Neural crest cell (in vitro differentiated cells): Measurements from ENCODE around the gene HOXB1. TPM values are rescaled to one million over a fixed set of nuclear protein-coding genes. Genes with fewer than 3 reads are reported as not detected.

Experiments
- DNase-seq: peaks from one replicate; pipeline ENCODE4 v3.0.0; 2021; ENCODE audit warnings: low read depth, mixed read lengths, low spot score
- H3K27ac Mint-ChIP-seq: one replicate; pipeline ENCODE4 v1.8.0; 2021; ENCODE audit warnings: mild to moderate bottlenecking, mixed read lengths; ENCODE audit not compliant: unreplicated experiment
- H3K27me3 Mint-ChIP-seq: 2 replicates; pipeline ENCODE4 v1.8.0; 2021; ENCODE audit warnings: low read depth, mild to moderate bottlenecking, mixed read lengths
- H3K36me3 Mint-ChIP-seq: 2 replicates; pipeline ENCODE4 v1.8.0; 2021; ENCODE audit warnings: low read depth, mild to moderate bottlenecking, mixed read lengths
- H3K4me1 Mint-ChIP-seq: 2 replicates; pipeline ENCODE4 v1.8.0; 2021; ENCODE audit warnings: mixed read lengths
- H3K4me3 Mint-ChIP-seq: one replicate; pipeline ENCODE4 v1.8.0; 2021; ENCODE audit warnings: mild to moderate bottlenecking, mixed read lengths
- H3K9me3 Mint-ChIP-seq: 2 replicates; pipeline ENCODE4 v1.8.0; 2021; ENCODE audit warnings: mixed read lengths
- total RNA-seq: library from RNA; stranded (reverse); gene quantifications from 2 replicates; pipeline ENCODE4 v1.2.1, GENCODE V29; 2021
- TF ChIP-seq, protein P1 (sequence below): fragments of 200-600 bp; sonication (generic); conservative IDR thresholded peaks from 2 replicates; pipeline ENCODE4 v1.5.0; 2021; ENCODE audit warnings: antibody characterized with exemption, mild to moderate bottlenecking

Gene HOXB1
- total RNA-seq, 1 donor from 2014 or later, result 3.6 TPM

DNA sequence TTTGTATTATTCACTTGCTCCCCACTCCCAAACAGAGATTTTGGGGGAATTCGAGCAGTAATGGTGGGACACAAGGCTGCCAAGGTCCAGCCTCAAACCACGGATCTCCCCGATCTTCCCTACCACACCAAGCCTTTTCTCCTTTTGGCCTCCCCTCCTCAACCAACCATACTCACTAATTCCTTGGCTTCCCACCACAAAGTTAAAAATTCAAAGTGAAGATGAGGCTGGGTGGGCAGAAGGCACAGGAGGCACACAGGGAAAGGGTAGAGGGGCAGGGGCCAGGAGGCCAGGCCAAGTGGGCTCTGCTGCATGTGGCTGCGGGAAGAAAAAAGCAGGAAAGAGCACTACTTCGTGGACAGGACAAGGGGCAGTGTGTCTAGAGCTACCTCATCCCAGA is 32.1 kb upstream of the HOXB1 start:
- Mint-ChIP-seq H3K4me1 (peaks cover 31% of the 10 kb centered on the region), H3K27me3 (peaks cover 60% of the 10 kb centered on the region), H3K9me3 (no peaks in the 10 kb centered on the region), H3K4me3 (peak overlapping the region; percentile 78), H3K27ac (no peak overlapping the region), H3K36me3 (peaks cover 2% of the 10 kb centered on the region)
- DNase-seq, result no peak
- TF ChIP-seq, protein P1, sequence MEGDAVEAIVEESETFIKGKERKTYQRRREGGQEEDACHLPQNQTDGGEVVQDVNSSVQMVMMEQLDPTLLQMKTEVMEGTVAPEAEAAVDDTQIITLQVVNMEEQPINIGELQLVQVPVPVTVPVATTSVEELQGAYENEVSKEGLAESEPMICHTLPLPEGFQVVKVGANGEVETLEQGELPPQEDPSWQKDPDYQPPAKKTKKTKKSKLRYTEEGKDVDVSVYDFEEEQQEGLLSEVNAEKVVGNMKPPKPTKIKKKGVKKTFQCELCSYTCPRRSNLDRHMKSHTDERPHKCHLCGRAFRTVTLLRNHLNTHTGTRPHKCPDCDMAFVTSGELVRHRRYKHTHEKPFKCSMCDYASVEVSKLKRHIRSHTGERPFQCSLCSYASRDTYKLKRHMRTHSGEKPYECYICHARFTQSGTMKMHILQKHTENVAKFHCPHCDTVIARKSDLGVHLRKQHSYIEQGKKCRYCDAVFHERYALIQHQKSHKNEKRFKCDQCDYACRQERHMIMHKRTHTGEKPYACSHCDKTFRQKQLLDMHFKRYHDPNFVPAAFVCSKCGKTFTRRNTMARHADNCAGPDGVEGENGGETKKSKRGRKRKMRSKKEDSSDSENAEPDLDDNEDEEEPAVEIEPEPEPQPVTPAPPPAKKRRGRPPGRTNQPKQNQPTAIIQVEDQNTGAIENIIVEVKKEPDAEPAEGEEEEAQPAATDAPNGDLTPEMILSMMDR, result no peak

DNA sequence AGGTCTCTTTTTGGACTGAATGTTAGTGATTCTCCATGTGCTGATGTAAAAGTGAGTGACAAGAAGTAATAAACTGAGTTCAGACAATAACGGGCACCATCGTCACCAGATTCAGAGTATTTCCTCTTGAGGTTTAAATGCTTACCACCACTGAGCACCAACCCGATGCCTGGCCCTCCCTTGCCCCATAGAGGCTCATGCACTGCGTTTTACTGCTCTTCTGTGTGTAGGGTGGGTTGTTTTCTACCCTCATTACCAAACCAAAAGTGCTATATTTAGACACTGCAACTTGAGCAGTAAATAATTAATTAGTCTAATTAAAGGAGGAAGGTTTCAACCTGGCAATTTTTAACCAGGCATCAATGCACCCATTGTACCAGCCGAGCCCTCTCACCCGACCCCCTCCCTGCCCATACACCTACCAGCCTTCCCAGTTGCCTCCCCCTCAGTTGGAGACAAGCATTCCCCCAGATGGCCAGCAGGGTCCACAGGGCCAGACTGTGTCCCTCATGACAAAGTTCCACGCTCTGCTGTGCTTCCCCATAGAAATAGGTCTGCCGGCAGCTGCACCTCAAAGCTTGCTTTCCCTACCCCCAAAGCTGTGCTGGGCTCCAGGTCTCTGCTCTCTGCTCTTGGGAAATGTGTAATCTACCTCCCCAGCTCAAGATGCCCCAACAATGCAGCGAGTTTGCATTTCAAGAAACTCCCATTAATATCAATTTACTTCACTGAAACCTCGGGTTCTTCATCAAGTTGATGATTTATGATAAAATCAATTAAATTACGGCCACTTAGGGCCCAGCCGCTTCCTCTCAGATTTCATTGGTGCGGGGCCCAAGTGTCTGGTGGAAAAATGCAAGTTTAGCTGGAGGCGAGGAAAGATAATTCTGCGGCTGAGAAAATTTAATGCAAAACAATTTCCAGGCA is 31.3 kb upstream of the HOXB1 start:
- H3K4me3 Mint-ChIP-seq, result peak overlapping the region; percentile 78
- no peak overlapping the region for H3K27ac Mint-ChIP-seq
- DNase-seq, result no peak
- TF ChIP-seq, protein P1, result peak; percentile 47
- peaks cover 2% of the 10 kb centered on the region for H3K36me3 Mint-ChIP-seq
- H3K4me1 Mint-ChIP-seq, result peaks cover 31% of the 10 kb centered on the region
- H3K27me3 Mint-ChIP-seq, result peaks cover 68% of the 10 kb centered on the region
- H3K9me3 Mint-ChIP-seq, result no peaks in the 10 kb centered on the region

DNA sequence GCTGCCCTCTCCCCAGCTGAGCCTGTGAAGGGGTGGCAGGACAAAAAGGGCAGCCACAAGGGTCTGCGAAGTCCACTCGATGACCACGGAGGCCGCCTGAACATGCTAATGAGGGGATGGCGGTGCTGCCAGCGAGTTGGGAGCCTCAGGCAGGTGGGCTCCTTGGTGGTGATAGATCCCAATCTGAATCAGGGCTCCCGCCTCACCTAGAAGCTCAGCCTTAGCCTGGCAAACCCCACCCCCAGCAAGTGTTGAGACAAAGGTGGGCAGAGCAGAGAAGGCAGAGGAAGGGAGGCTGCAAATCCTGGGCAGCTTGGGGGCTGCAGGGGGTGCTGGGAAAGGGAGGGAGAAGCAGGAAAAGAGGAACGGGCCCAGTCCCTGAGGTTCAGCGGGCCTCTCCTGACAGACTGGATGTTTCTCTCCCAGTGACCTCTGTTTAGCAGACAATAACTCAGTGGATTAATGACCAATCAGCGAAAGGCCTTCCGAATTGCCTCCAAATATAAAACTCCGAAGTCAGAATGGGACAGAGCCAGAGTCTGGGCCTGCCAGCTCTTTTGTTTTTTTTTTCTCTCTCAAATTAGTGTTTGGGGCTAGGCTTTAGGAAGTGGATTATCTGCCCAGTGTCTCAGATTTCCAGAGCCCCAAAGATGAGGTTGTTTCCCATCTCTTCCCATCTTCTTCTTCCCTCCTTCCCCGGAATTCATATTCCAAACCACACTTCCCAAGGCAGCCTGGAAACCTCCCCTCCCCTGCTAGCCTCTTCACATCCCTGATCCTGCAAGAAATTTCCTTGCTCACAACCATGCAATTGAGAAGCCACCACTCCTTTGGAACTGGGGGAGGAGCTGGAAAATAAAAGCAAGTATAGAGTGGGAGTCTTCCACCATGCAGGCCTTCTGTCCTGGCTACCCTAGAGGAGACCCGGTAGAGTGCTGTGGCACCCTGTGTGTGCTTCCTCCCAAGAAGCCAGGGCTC is 29.3 kb upstream of the HOXB1 start:
- peak overlapping the region; percentile 18 for H3K4me3 Mint-ChIP-seq
- H3K9me3 Mint-ChIP-seq, result no peaks in the 10 kb centered on the region
- DNase-seq, result no peak
- H3K36me3 Mint-ChIP-seq, result peaks cover 2% of the 10 kb centered on the region
- peaks cover 87% of the 10 kb centered on the region for H3K27me3 Mint-ChIP-seq
- TF ChIP-seq, protein P1, result no peak
- H3K4me1 Mint-ChIP-seq, result peaks cover 42% of the 10 kb centered on the region
- H3K27ac Mint-ChIP-seq, result no peak overlapping the region

DNA sequence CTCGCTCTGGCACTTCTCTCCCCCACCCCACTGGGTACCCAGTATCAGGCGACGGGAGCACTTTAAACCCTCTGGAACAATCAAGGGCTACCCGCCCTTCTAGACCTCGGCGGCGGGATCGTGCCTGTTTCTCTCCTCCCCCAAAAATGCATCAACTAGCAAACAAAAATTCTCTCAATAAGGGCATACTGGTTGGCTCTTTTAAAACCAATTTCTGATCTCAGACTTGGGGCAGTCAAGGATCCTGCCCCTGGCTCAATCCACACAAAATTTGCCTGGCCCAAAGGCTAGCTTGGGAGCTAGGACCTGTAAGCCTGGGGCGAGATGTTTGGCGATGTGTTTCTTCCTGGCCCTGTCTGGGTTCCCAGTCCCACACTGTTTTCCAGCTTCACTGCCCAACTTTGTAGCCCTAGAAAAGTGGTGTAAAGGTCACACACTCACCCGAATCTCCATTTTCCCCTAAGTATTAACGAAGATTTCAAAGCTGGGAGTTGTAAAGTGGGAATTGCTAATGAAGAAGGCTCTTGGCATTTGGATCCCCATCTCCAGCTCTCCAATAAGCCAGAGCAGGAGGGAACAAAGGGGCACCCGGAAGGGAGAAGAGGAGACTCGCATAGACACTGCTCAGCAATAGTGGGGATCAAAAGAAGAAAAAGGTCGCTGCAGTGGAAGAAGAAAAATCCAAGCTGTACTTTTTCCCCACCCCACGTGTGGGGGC is 28.5 kb upstream of the HOXB1 start:
- peaks cover 96% of the 10 kb centered on the region for H3K27me3 Mint-ChIP-seq
- no peak overlapping the region for H3K27ac Mint-ChIP-seq
- H3K4me3 Mint-ChIP-seq, result peak overlapping the region; percentile 9
- H3K4me1 Mint-ChIP-seq, result peaks cover 45% of the 10 kb centered on the region
- peaks cover 2% of the 10 kb centered on the region for H3K36me3 Mint-ChIP-seq
- DNase-seq, result no peak
- TF ChIP-seq, protein P1, result no peak
- no peaks in the 10 kb centered on the region for H3K9me3 Mint-ChIP-seq

DNA sequence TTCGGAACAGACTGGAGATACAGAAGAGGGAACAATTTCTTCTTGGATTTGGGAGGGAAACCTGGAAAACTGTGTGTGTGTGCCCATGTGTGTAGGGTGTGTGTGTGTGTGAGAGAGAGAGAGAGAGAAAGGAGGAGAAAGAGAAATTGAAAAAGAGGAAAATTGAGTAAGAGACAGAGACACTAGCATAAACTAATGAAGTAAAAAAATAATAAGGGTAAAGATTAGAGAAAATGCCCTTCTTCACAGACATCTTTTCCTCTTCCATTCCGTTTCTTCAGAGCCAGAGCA is 28.0 kb upstream of the HOXB1 start:
- H3K36me3 Mint-ChIP-seq, result peaks cover 2% of the 10 kb centered on the region
- no peak overlapping the region for H3K27ac Mint-ChIP-seq
- DNase-seq, result no peak
- H3K4me1 Mint-ChIP-seq, result peaks cover 47% of the 10 kb centered on the region
- TF ChIP-seq, protein P1, result no peak
- peaks cover 99% of the 10 kb centered on the region for H3K27me3 Mint-ChIP-seq
- no peaks in the 10 kb centered on the region for H3K9me3 Mint-ChIP-seq
- peak overlapping the region; percentile 9 for H3K4me3 Mint-ChIP-seq
